OCI-LY1 (cell line): ENCODE measurements around the gene ELL2.

Experiments
- H2AFZ ChIP-seq: fragments of 200-600 bp; sonication (generic), shearing (Covaris generic); 2 replicates; pipeline ENCODE4 v1.6.0; 2014; ENCODE audit warnings: antibody characterized with exemption, mild to moderate bottlenecking, low read length
- H3F3A ChIP-seq: fragments of 200-600 bp; sonication (generic), shearing (Covaris generic); 2 replicates; pipeline ENCODE4 v1.6.0; 2014; ENCODE audit warnings: mild to moderate bottlenecking, antibody characterized with exemption, low read length, moderate library complexity; ENCODE audit not compliant: insufficient read depth
- H3K27ac ChIP-seq: fragments of 200-600 bp; sonication (generic); 2 replicates; pipeline ENCODE4 v1.5.1; 2014; ENCODE audit warnings: low read length, mixed run types, mild to moderate bottlenecking, low read depth; ENCODE audit not compliant: poor library complexity, severe bottlenecking
- H3K27me3 ChIP-seq: fragments of 200-600 bp; sonication (generic); 2 replicates; pipeline ENCODE4 v1.6.0; 2014; ENCODE audit warnings: antibody characterized with exemption, mild to moderate bottlenecking, low read length, moderate library complexity; ENCODE audit not compliant: insufficient read depth
- H3K36me3 ChIP-seq: fragments of 200-600 bp; sonication (generic); 2 replicates; pipeline ENCODE4 v1.6.1; 2014; ENCODE audit warnings: mild to moderate bottlenecking, antibody characterized with exemption, low read length, moderate library complexity, mixed read lengths; ENCODE audit not compliant: insufficient read depth
- H3K4me1 ChIP-seq: fragments of 200-600 bp; sonication (generic); 2 replicates; pipeline ENCODE4 v1.5.1; 2014; ENCODE audit warnings: mild to moderate bottlenecking, low read length, moderate library complexity; ENCODE audit not compliant: insufficient read depth, severe bottlenecking
- H3K4me2 ChIP-seq: fragments of 200-600 bp; sonication (generic), shearing (Covaris generic); 2 replicates; pipeline ENCODE4 v1.6.1; 2014; ENCODE audit warnings: low read length
- H3K4me3 ChIP-seq: fragments of 200-600 bp; sonication (generic); 2 replicates; pipeline ENCODE4 v1.5.1; 2014; ENCODE audit warnings: low read length, low read depth, mild to moderate bottlenecking, mixed read lengths; ENCODE audit not compliant: poor library complexity, severe bottlenecking
- H3K79me2 ChIP-seq: fragments of 200-600 bp; shearing (Covaris generic); 2 replicates; pipeline ENCODE4 v1.6.1; 2016; ENCODE audit warnings: mixed run types, low read length, mixed read lengths; ENCODE audit not compliant: insufficient read depth
- H3K9ac ChIP-seq: fragments of 200-600 bp; sonication (generic), shearing (Covaris generic); 2 replicates; pipeline ENCODE4 v1.6.1; 2014; ENCODE audit warnings: mild to moderate bottlenecking, low read length, mixed read lengths
- H3K9me2 ChIP-seq: fragments of 200-600 bp; sonication (generic), shearing (Covaris generic); 2 replicates; pipeline ENCODE4 v1.6.1; 2014; ENCODE audit warnings: low read depth, mild to moderate bottlenecking, low read length, mixed read lengths
- H3K9me3 ChIP-seq: fragments of 200-600 bp; shearing (Covaris generic); 2 replicates; pipeline ENCODE4 v1.6.1; 2014; ENCODE audit warnings: low read length, mixed read lengths
- H4K20me1 ChIP-seq: fragments of 200-600 bp; sonication (generic), shearing (Covaris generic); 2 replicates; pipeline ENCODE4 v1.6.0; 2016; ENCODE audit warnings: mild to moderate bottlenecking, low read length; ENCODE audit not compliant: insufficient read depth
- CTCF ChIP-seq: fragments of 200-600 bp; sonication (generic), shearing (Covaris generic); IDR thresholded peaks from 2 replicates; pipeline ENCODE4 v1.5.1; 2017; ENCODE audit warnings: mild to moderate bottlenecking, antibody characterized with exemption, low read length, moderate library complexity, mixed read lengths
- EZH2 ChIP-seq: fragments of 200-600 bp; sonication (generic), shearing (Covaris generic); IDR thresholded peaks from 2 replicates; pipeline ENCODE4 v1.8.0; 2017; ENCODE audit warnings: borderline replicate concordance, mixed run types, mild to moderate bottlenecking, antibody characterized with exemption, low read length, moderate library complexity, mixed read lengths

Gene ELL2

GRCh38 chr5:95909738-95910137 is 51.9 kb downstream of the ELL2 start:
- Histone ChIP-seq H3K9me3 (no peaks in the 10 kb centered on the region), H3K79me2 (no peaks in the 10 kb centered on the region), H3K27me3 (no peaks in the 10 kb centered on the region), H3F3A (no peaks in the 10 kb centered on the region), H3K4me2 (no peak overlapping the region), H2AFZ (no peak overlapping the region), H3K9me2 (no peaks in the 10 kb centered on the region), H3K4me1 (no peaks in the 10 kb centered on the region), H4K20me1 (no peaks in the 10 kb centered on the region), H3K27ac (no peak overlapping the region), H3K4me3 (no peak overlapping the region), H3K36me3 (no peaks in the 10 kb centered on the region), H3K9ac (no peak overlapping the region)
- TF ChIP-seq CTCF = no peak
- TF ChIP-seq EZH2 = no peak

- no peaks in the 10 kb centered on the region for H3K27me3 ChIP-seq
- H2AFZ ChIP-seq = no peak overlapping the region
- no peak overlapping the region for H3K4me3 ChIP-seq
- H3K79me2 ChIP-seq = no peaks in the 10 kb centered on the region
- no peak overlapping the region for H3K9ac ChIP-seq
- no peaks in the 10 kb centered on the region for H3K4me1 ChIP-seq
- no peaks in the 10 kb centered on the region for H4K20me1 ChIP-seq
- H3K27ac ChIP-seq = no peak overlapping the region
- no peaks in the 10 kb centered on the region for H3K9me2 ChIP-seq
- no peaks in the 10 kb centered on the region for H3K9me3 ChIP-seq
- no peak overlapping the region for H3K4me2 ChIP-seq
- no peaks in the 10 kb centered on the region for H3F3A ChIP-seq
- no peaks in the 10 kb centered on the region for H3K36me3 ChIP-seq
- no peak for TF ChIP-seq EZH2
Measured at GRCh38 chr5:95908799-95909198, 52.9 kb downstream of the ELL2 start.

GRCh38 chr5:95907740-95908706 is 53.6 kb downstream of the ELL2 start:
- Histone ChIP-seq H3K4me1 (no peaks in the 10 kb centered on the region), H3K9me2 (no peaks in the 10 kb centered on the region), H3F3A (no peaks in the 10 kb centered on the region), H3K79me2 (no peaks in the 10 kb centered on the region), H3K36me3 (no peaks in the 10 kb centered on the region), H3K4me3 (no peak overlapping the region), H3K9ac (no peak overlapping the region), H2AFZ (no peak overlapping the region), H3K27me3 (no peaks in the 10 kb centered on the region), H3K4me2 (no peak overlapping the region), H3K27ac (no peak overlapping the region), H3K9me3 (no peaks in the 10 kb centered on the region), H4K20me1 (no peaks in the 10 kb centered on the region)
- TF ChIP-seq EZH2 (no peak), CTCF (no peak)
